H1 (cell line): Measurements from ENCODE around the gene BRINP3. TPM values are rescaled to one million over a fixed set of nuclear protein-coding genes. Genes with fewer than 3 reads are reported as not detected.
A peak's percentile ranks its signal among the peaks of the same experiment; 100 is the strongest.

Source experiments
- CTCF ChIA-PET: fragments of 300-600 bp; sonication (Branson Sonifier 250); formaldehyde crosslinking; loops from one replicate; lab custom pipeline; 2021; ENCODE audit not compliant: partially characterized antibody; lab: Charles Lee
- POLR2A ChIA-PET: fragments of 300-600 bp; sonication (Branson Sonifier 250); formaldehyde crosslinking; loops from one replicate; lab custom pipeline; 2021; ENCODE audit warnings: inconsistent platforms; ENCODE audit not compliant: partially characterized antibody; lab: Charles Lee
- DNase-seq, 2 experiments: peaks; one replicate each; pipeline versions ENCODE4 v3.0.0 to v3.0.0-alpha.2; 2010 to 2022; ENCODE audit warnings: low spot score in 2 of 2, low read depth in 1 of 2, mixed read lengths in 1 of 2
- FAIRE-seq: peaks from 2 replicates; lab custom pipeline; 2011; peaks lifted over from hg19 to GRCh38; lab: Jason Lieb, UNC
- H2AFZ ChIP-seq: 2 replicates; pipeline ENCODE4 v1.8.1; 2012; ENCODE audit warnings: low read length, inconsistent platforms
- H2AK5ac ChIP-seq: 2 replicates; pipeline ENCODE4 v1.6.1; 2013; ENCODE audit warnings: low read depth, low read length
- H2BK120ac ChIP-seq: replicated peaks from 2 replicates; pipeline ENCODE3; 2013; ENCODE audit warnings: low read depth, low read length, inconsistent platforms
- H2BK12ac ChIP-seq: 2 replicates; pipeline ENCODE4 v1.6.1; 2013; ENCODE audit warnings: low read depth, low read length
- H2BK15ac ChIP-seq: 2 replicates; pipeline ENCODE4 v1.6.1; 2013; ENCODE audit warnings: low read length
- H2BK20ac ChIP-seq: 2 replicates; pipeline ENCODE4 v1.6.1; 2013; ENCODE audit warnings: low read length
- H2BK5ac ChIP-seq: 2 replicates; pipeline ENCODE4 v1.6.1; 2013; ENCODE audit warnings: low read depth, low read length
- H3K14ac ChIP-seq: 2 replicates; pipeline ENCODE4 v1.6.1; 2013; ENCODE audit warnings: inconsistent platforms; ENCODE audit not compliant: insufficient read length
- H3K18ac ChIP-seq: 2 replicates; pipeline ENCODE4 v1.6.1; 2013; ENCODE audit warnings: low read length; ENCODE audit errors: extremely low read depth
- H3K23ac ChIP-seq: 2 replicates; pipeline ENCODE4 v1.6.1; 2013; ENCODE audit warnings: inconsistent platforms; ENCODE audit not compliant: insufficient read length
- H3K23me2 ChIP-seq: 2 replicates; pipeline ENCODE4 v1.6.1; 2013; ENCODE audit warnings: low read depth, low read length
- H3K27ac ChIP-seq: 2 replicates; pipeline ENCODE4 v1.6.1; 2011; ENCODE audit warnings: low read depth, low read length, inconsistent platforms
- H3K27me3 ChIP-seq, 4 experiments: replicated peaks in 1 of 4; 1 replicate in 1 of 4; 2 replicates in 3 of 4; pipeline versions ENCODE4 v1.6.1 to v1.8.1; 2011 to 2013; ENCODE audit warnings: low read length in 3 of 4, mild to moderate bottlenecking in 3 of 4, inconsistent platforms in 2 of 4, mixed read lengths in 2 of 4, moderate library complexity in 1 of 4; ENCODE audit not compliant: control insufficient read depth in 3 of 4, insufficient read depth in 3 of 4; ENCODE audit errors: extremely low read depth in 1 of 4
- H3K36me3 ChIP-seq, 4 experiments: 2 replicates each; pipeline versions ENCODE4 v1.6.1 to v1.8.1; 2011 to 2013; ENCODE audit warnings: mild to moderate bottlenecking in 4 of 4, low read length in 3 of 4, moderate library complexity in 2 of 4, control low read depth in 1 of 4, inconsistent platforms in 1 of 4; ENCODE audit not compliant: insufficient read depth in 4 of 4, control insufficient read depth in 2 of 4
- H3K4ac ChIP-seq: replicated peaks from 2 replicates; pipeline ENCODE3; 2013; ENCODE audit warnings: low read length, low read depth, mixed read lengths, inconsistent platforms; ENCODE audit not compliant: insufficient read length
- H3K4me1 ChIP-seq, 4 experiments: replicated peaks in 1 of 4; 1 replicate in 1 of 4; 2 replicates in 3 of 4; pipeline versions ENCODE4 v1.6.1 to v1.8.1; 2011 to 2013; ENCODE audit warnings: low read length in 3 of 4, inconsistent platforms in 2 of 4, mixed read lengths in 1 of 4; ENCODE audit not compliant: insufficient read depth in 4 of 4, control insufficient read depth in 3 of 4
- H3K4me2 ChIP-seq, 2 experiments: 2 replicates each; pipeline versions ENCODE4 v1.6.1 to v1.8.1; 2011 to 2013; ENCODE audit warnings: low read depth in 2 of 2, low read length in 2 of 2, control low read depth in 1 of 2, inconsistent platforms in 1 of 2, mild to moderate bottlenecking in 1 of 2; ENCODE audit not compliant: insufficient read depth in 1 of 2
- H3K4me3 ChIP-seq, 4 experiments: fragments of 200-600, 300-600 bp in 1 of 4; sonication (generic), shearing (Covaris generic), sonication (Bioruptor Twin) in 1 of 4; 2 replicates each; pipeline versions ENCODE4 v1.5.1 to v1.8.1; 2011 to 2016; ENCODE audit warnings: low read length in 4 of 4, low read depth in 3 of 4, control low read depth in 2 of 4, inconsistent platforms in 2 of 4, mild to moderate bottlenecking in 2 of 4, mixed read lengths in 1 of 4, moderate library complexity in 1 of 4; ENCODE audit not compliant: insufficient read depth in 2 of 4; ENCODE audit errors: extremely low read depth in 1 of 4
- H3K56ac ChIP-seq: replicated peaks from 2 replicates; pipeline ENCODE3; 2013; ENCODE audit warnings: low read depth, mild to moderate bottlenecking, mixed read lengths, low read length, inconsistent platforms; ENCODE audit not compliant: insufficient read length
- H3K79me1 ChIP-seq: 2 replicates; pipeline ENCODE4 v1.6.1; 2013; ENCODE audit warnings: low read depth, low read length, control low read depth
- H3K79me2 ChIP-seq, 2 experiments: 2 replicates each; pipeline versions ENCODE4 v1.6.1 to v1.8.1; 2012 to 2013; ENCODE audit warnings: low read length in 2 of 2, mild to moderate bottlenecking in 2 of 2, inconsistent platforms in 1 of 2; ENCODE audit not compliant: insufficient read depth in 2 of 2, control insufficient read depth in 1 of 2
- H3K9ac ChIP-seq, 4 experiments: replicated peaks in 1 of 4; 1 replicate in 1 of 4; 2 replicates in 3 of 4; pipeline versions ENCODE4 v1.6.1 to v1.8.1; 2011 to 2013; ENCODE audit warnings: low read depth in 3 of 4, low read length in 3 of 4, control low read depth in 2 of 4, mild to moderate bottlenecking in 2 of 4, moderate library complexity in 2 of 4, inconsistent platforms in 1 of 4; ENCODE audit errors: extremely low read depth in 1 of 4
- H3K9me3 ChIP-seq, 2 experiments: 2 replicates each; pipeline versions ENCODE4 v1.6.1 to v1.8.1; 2012 to 2013; ENCODE audit warnings: mild to moderate bottlenecking in 2 of 2, moderate library complexity in 2 of 2, control low read depth in 1 of 2, inconsistent platforms in 1 of 2, low read depth in 1 of 2, low read length in 1 of 2, mixed read lengths in 1 of 2; ENCODE audit not compliant: insufficient read depth in 2 of 2
- H4K20me1 ChIP-seq, 2 experiments: replicated peaks in 1 of 2; 2 replicates each; pipeline versions ENCODE3 to v1.8.1; 2011 to 2013; ENCODE audit warnings: inconsistent platforms in 2 of 2, low read length in 2 of 2, mild to moderate bottlenecking in 1 of 2; ENCODE audit not compliant: insufficient read depth in 2 of 2, control insufficient read depth in 1 of 2
- H4K5ac ChIP-seq: 2 replicates; pipeline ENCODE4 v1.6.1; 2013; ENCODE audit warnings: low read length, low read depth, mixed read lengths, inconsistent platforms; ENCODE audit not compliant: insufficient read length
- H4K8ac ChIP-seq: 2 replicates; pipeline ENCODE4 v1.8.0; 2013; ENCODE audit warnings: mild to moderate bottlenecking, moderate library complexity, low read length, inconsistent platforms; ENCODE audit not compliant: insufficient read depth; ENCODE audit errors: extremely low read depth
- H4K91ac ChIP-seq: replicated peaks from 2 replicates; pipeline ENCODE3; 2013; ENCODE audit warnings: low read length, mixed read lengths, inconsistent platforms; ENCODE audit not compliant: insufficient read length
- CTCF ChIP-seq, 3 experiments: IDR thresholded peaks; 1 replicate in 2 of 3; 2 replicates in 1 of 3; pipeline versions ENCODE4 v1.5.1 to v1.6.1; 2011; ENCODE audit warnings: low read length in 3 of 3, mild to moderate bottlenecking in 3 of 3, inconsistent platforms in 2 of 3, low read depth in 1 of 3, moderate library complexity in 1 of 3; ENCODE audit not compliant: insufficient read depth in 1 of 3; ENCODE audit errors: control extremely low read depth in 1 of 3
- EP300 ChIP-seq, 2 experiments: IDR thresholded peaks; 1 replicate in 1 of 2; 2 replicates in 1 of 2; pipeline ENCODE4 v1.6.1; 2011 to 2012; ENCODE audit warnings: low read depth in 2 of 2, low read length in 2 of 2, mild to moderate bottlenecking in 2 of 2, borderline replicate concordance in 1 of 2, inconsistent platforms in 1 of 2, moderate library complexity in 1 of 2
- POLR2A ChIP-seq, 2 experiments: IDR thresholded peaks; 1 replicate in 1 of 2; 2 replicates in 1 of 2; pipeline ENCODE4 v1.6.1; 2011; ENCODE audit warnings: low read depth in 2 of 2, low read length in 2 of 2, mild to moderate bottlenecking in 2 of 2; ENCODE audit errors: control extremely low read depth in 1 of 2
- RAD21 ChIP-seq, 2 experiments: IDR thresholded peaks in 1 of 2; conservative IDR thresholded peaks in 1 of 2; 2 replicates each; pipeline ENCODE4 v1.6.1; 2011; ENCODE audit warnings: low read depth in 2 of 2, low read length in 2 of 2, improper control_type of control experiment in 1 of 2, inconsistent platforms in 1 of 2, mild to moderate bottlenecking in 1 of 2, moderate library complexity in 1 of 2
- WGBS, 2 experiments: shearing (Covaris generic) in 1 of 2; methylation state at CpG; one replicate each; pipeline versions ENCODE4 v1.1.6 to v1.1.7; 2013 to 2015; ENCODE audit warnings: low lambda C conversion rate in 2 of 2, mixed read lengths in 2 of 2, inconsistent platforms in 1 of 2, low coverage in 1 of 2, missing lambda C conversion rate in 1 of 2; ENCODE audit not compliant: insufficient replicate concordance in 2 of 2, insufficient coverage in 1 of 2, insufficient read length in 1 of 2; ENCODE audit errors: extremely low coverage in 1 of 2, missing lambda C conversion rate in 1 of 2; 5-methylcytosine and 5-hydroxymethylcytosine counted together
- polyA plus RNA-seq, 7 experiments: library from polyadenylated mRNA; depleted of rRNA in 3 of 7; stranded (reverse) in 5 of 7; unstranded in 2 of 7; fragments of >200 nt in 5 of 7; fragments of 200-250 nt in 2 of 7; gene quantifications; 1 replicate in 5 of 7; 2 replicates in 1 of 7; 4 replicates in 1 of 7; pipeline versions ENCODE4 v1.2.1 to v1.2.3, GENCODE V29; 2011 to 2013; ENCODE audit warnings: missing spikeins in 2 of 7, mixed read lengths in 2 of 7
- total RNA-seq: library from RNA; stranded (reverse); fragmentation: NEBNext Ultra II Directional; extraction: Animal tissue kit (Norgen Biotek cat#: 25700); gene quantifications from 2 replicates; pipeline ENCODE4 v1.2.1, GENCODE V29; 2021

The BRINP3 gene
- total and polyA plus RNA-seq, 2 of the 8 experiments (the other 6 are each of a cell fraction or from before 2014, with no cell fraction given), result not detected

- peak in 2 of 3 experiments; percentile 76 to 94; a peak in 3 of 4 replicates for TF ChIP-seq CTCF (IDR thresholded peaks at IDR 0.05; ENCODE audit: control extremely low read depth in 1 of 3, insufficient read depth in 1 of 3, low read depth in 1 of 3, low read length in 3 of 3)
- peak; percentile 78 to 82 for TF ChIP-seq RAD21 (IDR thresholded peaks at IDR 0.05 in 1 of 2, conservative IDR thresholded peaks at IDR 0.05 in 1 of 2; ENCODE audit: low read depth in 2 of 2, low read length in 2 of 2)
- no peak for TF ChIP-seq POLR2A (IDR thresholded peaks at IDR 0.05; ENCODE audit: control extremely low read depth in 1 of 2, low read depth in 2 of 2, low read length in 2 of 2)
- TF ChIP-seq EP300 (IDR thresholded peaks at IDR 0.05; ENCODE audit: borderline replicate concordance in 1 of 2, low read depth in 2 of 2, low read length in 2 of 2), result no peak
- WGBS, 2 experiments, result 40% methylated on average over 2 of the region's 2 CpGs; no CpG with 5 or more reads in 1 of the 2 experiments
- H3K9ac ChIP-seq, result no peak overlapping the region
- H3K79me1 ChIP-seq, result no peaks in the 10 kb centered on the region
- DNase-seq (no peak), FAIRE-seq (no peak)
- no peak overlapping the region for H4K91ac ChIP-seq
- no peak overlapping the region for H2BK120ac ChIP-seq
- H3K79me2 ChIP-seq, result no peaks in the 10 kb centered on the region
- H4K5ac ChIP-seq, result no peak overlapping the region
- no peaks in the 10 kb centered on the region for H4K20me1 ChIP-seq
- no peak overlapping the region for H2BK20ac ChIP-seq
- no peak overlapping the region for H3K23ac ChIP-seq
- H4K8ac ChIP-seq, result no peak overlapping the region
- no peak overlapping the region for H3K27ac ChIP-seq
- no peak overlapping the region for H3K14ac ChIP-seq
- no peak overlapping the region for H3K18ac ChIP-seq
- H2AFZ ChIP-seq, result peak overlapping the region; percentile 89; the same call in 1 of the 2 replicates
- CTCF ChIA-PET, result interaction anchor here (0.6 to 1.1 kb wide), 3 partner anchors 14 to 1029 kb away, joined by 3 read pairs; no protein-coding TSS in a partner anchor
- H3K23me2 ChIP-seq, result no peaks in the 10 kb centered on the region
- POLR2A ChIA-PET, result no interaction called here
- no peak overlapping the region for H2BK12ac ChIP-seq
- no peaks in the 10 kb centered on the region for H3K9me3 ChIP-seq
- peaks cover 0 to 1% (median 0%) of the 10 kb centered on the region in 4 experiments; a peak in 1 of 7 replicates for H3K27me3 ChIP-seq
- no peak overlapping the region for H3K4me2 ChIP-seq
- no peaks in the 10 kb centered on the region for H3K36me3 ChIP-seq
- no peak overlapping the region for H3K4ac ChIP-seq
- H2BK15ac ChIP-seq, result no peak overlapping the region
- H3K4me3 ChIP-seq, result no peak overlapping the region
- H3K56ac ChIP-seq, result no peak overlapping the region
- no peaks in the 10 kb centered on the region for H3K4me1 ChIP-seq
- no peak overlapping the region for H2AK5ac ChIP-seq
- no peak overlapping the region for H2BK5ac ChIP-seq
Measured at GRCh38 chr1:190373705-190374336, 103.8 kb downstream of the BRINP3 start.
